Measurements from ENCODE around the gene LAS1L. TPM values are rescaled to one million over a fixed set of nuclear protein-coding genes. Genes with fewer than 3 reads are reported as not detected.
"Not testable (repeated sequence)": the region's sequence is repeated elsewhere in the genome, so short reads cannot be mapped to it uniquely, and the experiment has no call there.

The LAS1L gene
- total RNA-seq, 1 donor from 2014 or later: 17.9 TPM

DNA sequence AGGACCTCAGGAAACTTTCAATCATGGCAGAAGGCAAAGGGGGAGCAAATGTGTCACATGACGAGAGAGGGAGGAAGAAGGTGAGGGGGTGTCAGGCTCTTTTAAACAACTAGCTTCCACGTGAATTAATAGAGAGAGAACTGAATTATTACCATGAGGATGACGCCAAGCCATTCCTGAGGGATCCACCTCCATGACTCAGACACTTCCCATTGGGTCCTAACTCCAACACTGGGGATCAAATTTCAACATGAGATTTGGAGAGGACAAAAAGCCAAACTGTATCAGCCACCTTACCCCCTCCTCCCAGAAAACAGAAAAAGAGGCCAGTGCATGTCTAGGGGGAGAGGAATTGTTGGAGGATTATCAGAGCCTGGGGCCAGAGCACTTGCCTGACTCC, 40.4 kb upstream of the LAS1L start:
- H3K9me3 ChIP-seq: no peaks in the 10 kb centered on the region
- no peak for TF ChIP-seq POLR2AphosphoS5 (IDR thresholded peaks at IDR 0.05; ENCODE audit: insufficient read depth in 1 of 2, low read depth in 1 of 2)
- no peak for TF ChIP-seq CTCF (IDR thresholded peaks at IDR 0.05)
- TF ChIP-seq POLR2A (IDR thresholded peaks at IDR 0.05): no peak
- DNase-seq (ENCODE audit: extremely low spot score in 2 of 2): no peak
- no peaks in the 10 kb centered on the region for H3K36me3 ChIP-seq
- H3K4me3 ChIP-seq: no peak overlapping the region
- no peaks in the 10 kb centered on the region for H3K4me1 ChIP-seq
- no peak overlapping the region for H3K27ac ChIP-seq
- intact Hi-C loops (cut with DNase I): loop anchor here (10.0 kb wide), 1 partner anchor 430 kb away; no protein-coding TSS in a partner anchor
- H3K27me3 ChIP-seq: no peaks in the 10 kb centered on the region

- Histone ChIP-seq H3K9me3 (no peaks in the 10 kb centered on the region), H3K27me3 (no peaks in the 10 kb centered on the region), H3K4me3 (no peak overlapping the region), H3K27ac (no peak overlapping the region), H3K4me1 (no peaks in the 10 kb centered on the region), H3K36me3 (no peaks in the 10 kb centered on the region)
- DNase-seq (ENCODE audit: extremely low spot score in 2 of 2): no peak
- intact Hi-C loops (cut with DNase I): loop anchor here (10.0 kb wide), 1 partner anchor 430 kb away; no protein-coding TSS in a partner anchor
- TF ChIP-seq POLR2AphosphoS5 (IDR thresholded peaks at IDR 0.05; ENCODE audit: insufficient read depth in 1 of 2, low read depth in 1 of 2) (no peak), POLR2A (IDR thresholded peaks at IDR 0.05) (no peak), CTCF (IDR thresholded peaks at IDR 0.05) (no peak)
Observed at GRCh38 chrX:65574356-65574755, 39.8 kb upstream of the LAS1L start.

DNA sequence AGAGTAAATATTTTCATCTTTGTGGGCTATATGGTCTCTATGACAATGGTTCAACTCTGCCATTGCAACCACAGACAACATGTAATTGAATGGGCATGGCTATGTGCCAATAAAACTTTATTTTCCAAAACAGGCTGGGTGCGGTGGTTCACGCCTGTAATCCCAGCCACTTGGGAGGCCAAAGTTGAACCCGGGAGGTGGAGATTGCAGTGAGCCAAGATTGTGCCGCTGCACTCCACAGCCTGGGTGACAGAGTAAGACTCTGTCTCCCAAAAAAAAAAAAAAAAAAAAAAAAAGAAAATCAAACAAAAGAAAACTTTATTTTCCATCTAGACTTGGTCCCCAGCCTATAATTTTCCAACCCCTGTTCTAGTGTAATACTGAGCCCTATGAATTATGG, 38.4 kb upstream of the LAS1L start:
- Histone ChIP-seq H3K4me1 (no peaks in the 10 kb centered on the region), H3K4me3 (no peak overlapping the region), H3K36me3 (no peaks in the 10 kb centered on the region), H3K27me3 (no peaks in the 10 kb centered on the region), H3K27ac (no peak overlapping the region), H3K9me3 (no peaks in the 10 kb centered on the region)
- no peak for DNase-seq (ENCODE audit: extremely low spot score in 2 of 2)
- TF ChIP-seq POLR2AphosphoS5 (IDR thresholded peaks at IDR 0.05; ENCODE audit: insufficient read depth in 1 of 2, low read depth in 1 of 2) (no peak), POLR2A (IDR thresholded peaks at IDR 0.05) (no peak), CTCF (IDR thresholded peaks at IDR 0.05) (no peak)
- intact Hi-C loops (cut with DNase I): loop anchor here (10.0 kb wide), 1 partner anchor 432 kb away; no protein-coding TSS in a partner anchor

DNA sequence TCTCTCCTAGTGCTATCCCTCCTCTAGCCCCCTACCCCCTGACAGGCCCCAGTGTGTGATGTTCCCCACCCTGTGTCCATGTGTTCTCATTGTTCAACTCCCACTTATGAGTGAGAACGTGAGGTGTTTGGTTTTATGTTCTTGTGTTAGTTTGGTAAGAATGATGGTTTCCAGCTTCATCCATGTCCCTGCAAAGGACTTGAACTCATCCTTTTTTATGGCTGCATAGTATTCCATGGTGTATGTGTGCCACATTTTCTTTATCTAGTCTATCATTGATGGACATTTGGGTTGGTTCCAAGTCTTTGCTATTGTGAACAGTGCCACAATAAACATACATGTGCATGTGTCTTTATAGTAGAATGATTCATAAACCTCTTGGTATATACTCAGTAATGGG, 28.3 kb upstream of the LAS1L start:
- H3K9me3 ChIP-seq; H3K4me1 ChIP-seq; H3K27ac ChIP-seq; intact Hi-C loops (cut with DNase I); H3K27me3 ChIP-seq; H3K4me3 ChIP-seq; H3K36me3 ChIP-seq; DNase-seq (ENCODE audit: extremely low spot score in 2 of 2): not testable (repeated sequence)

- Histone ChIP-seq H3K27ac (no peak overlapping the region), H3K4me3 (no peak overlapping the region), H3K4me1 (no peaks in the 10 kb centered on the region), H3K27me3 (no peaks in the 10 kb centered on the region), H3K36me3 (no peaks in the 10 kb centered on the region), H3K9me3 (no peaks in the 10 kb centered on the region)
- intact Hi-C loops (cut with DNase I): no loop called here
- no peak for TF ChIP-seq POLR2AphosphoS5 (IDR thresholded peaks at IDR 0.05; ENCODE audit: insufficient read depth in 1 of 2, low read depth in 1 of 2)
- no peak for TF ChIP-seq CTCF (IDR thresholded peaks at IDR 0.05)
- TF ChIP-seq POLR2A (IDR thresholded peaks at IDR 0.05): no peak
- DNase-seq (ENCODE audit: extremely low spot score in 2 of 2): no peak
Observed at GRCh38 chrX:65551489-65552339, 17.1 kb upstream of the LAS1L start.

Data from vagina (tissue), 2 donors.